Naive thymus-derived CD4-positive, alpha-beta T cell (primary cell): ENCODE measurements around the gene SPAG5. TPM values are rescaled to one million over a fixed set of nuclear protein-coding genes. Genes with fewer than 3 reads are reported as not detected.
A peak's percentile ranks its signal among the peaks of the same experiment; 100 is the strongest.

ENCODE experiments used
- ATAC-seq: fragments of 150-1000 bp; cut with Tn5 transposase; 2 replicates; pipeline ENCODE4 v1.10.0; 2021; ENCODE audit warnings: mild to moderate bottlenecking, moderate library complexity
- CTCF ChIA-PET: fragments of 350-600 bp; sonication (Branson Sonifier 250); formaldehyde crosslinking; loops from one replicate; lab custom pipeline; 2021; ENCODE audit warnings: antibody characterized with exemption; lab: Charles Lee
- POLR2A ChIA-PET: fragments of 350-600 bp; sonication (Branson Sonifier 250); formaldehyde crosslinking; loops from one replicate; lab custom pipeline; 2021; ENCODE audit warnings: antibody characterized with exemption, inconsistent platforms; lab: Charles Lee
- DNase-seq, 9 donors: peaks; one replicate each; pipeline versions ENCODE4 v3.0.0 to v3.0.0-alpha.2; 2020 to 2022; ENCODE audit warnings: mixed read lengths in 1 of 9
- H3K27ac ChIP-seq: one replicate; pipeline ENCODE4 v1.7.0; 2013; ENCODE audit warnings: mild to moderate bottlenecking, low read depth, low read length, moderate library complexity
- H3K27me3 ChIP-seq, 2 donors: one replicate each; pipeline ENCODE4 v1.7.0; 2013; ENCODE audit warnings: low read length in 2 of 2, mild to moderate bottlenecking in 2 of 2, moderate library complexity in 2 of 2; ENCODE audit not compliant: control insufficient read depth in 2 of 2, insufficient read depth in 2 of 2
- H3K36me3 ChIP-seq, 3 experiments: 1 replicate in 2 of 3; 2 replicates in 1 of 3; pipeline ENCODE4 v1.7.0; 2013; ENCODE audit warnings: low read length in 3 of 3, mild to moderate bottlenecking in 3 of 3, moderate library complexity in 1 of 3; ENCODE audit not compliant: insufficient read depth in 3 of 3, control insufficient read depth in 2 of 3
- H3K4me1 ChIP-seq, 2 donors: one replicate each; pipeline ENCODE4 v1.7.0; 2013; ENCODE audit warnings: low read length in 2 of 2, mild to moderate bottlenecking in 2 of 2, moderate library complexity in 1 of 2; ENCODE audit not compliant: control insufficient read depth in 2 of 2, insufficient read depth in 2 of 2
- H3K4me3 ChIP-seq: 2 replicates; pipeline ENCODE4 v1.7.0; 2013; ENCODE audit warnings: mild to moderate bottlenecking, low read length
- H3K9me3 ChIP-seq, 3 experiments: 1 replicate in 2 of 3; 2 replicates in 1 of 3; pipeline ENCODE4 v1.7.0; 2013; ENCODE audit warnings: low read length in 3 of 3; ENCODE audit not compliant: control insufficient read depth in 2 of 3
- H3K27ac Mint-ChIP-seq, 9 donors: one replicate each; pipeline ENCODE4 v1.8.0; 2020 to 2022; ENCODE audit warnings: mixed read lengths in 9 of 9, mild to moderate bottlenecking in 8 of 9, moderate library complexity in 5 of 9, inconsistent platforms in 2 of 9
- H3K27me3 Mint-ChIP-seq, 5 donors: one replicate each; pipeline ENCODE4 v1.8.0; 2021 to 2022; ENCODE audit warnings: mixed read lengths in 5 of 5, mild to moderate bottlenecking in 1 of 5
- H3K36me3 Mint-ChIP-seq, 5 donors: one replicate each; pipeline ENCODE4 v1.8.0; 2020 to 2022; ENCODE audit warnings: mixed read lengths in 5 of 5, mild to moderate bottlenecking in 3 of 5, inconsistent platforms in 1 of 5
- H3K4me1 Mint-ChIP-seq, 7 donors: one replicate each; pipeline ENCODE4 v1.8.0; 2020 to 2022; ENCODE audit warnings: mixed read lengths in 7 of 7, mild to moderate bottlenecking in 3 of 7, inconsistent platforms in 1 of 7
- H3K4me3 Mint-ChIP-seq, 10 donors: one replicate each; pipeline ENCODE4 v1.8.0; 2020 to 2022; ENCODE audit warnings: mild to moderate bottlenecking in 10 of 10, mixed read lengths in 10 of 10, moderate library complexity in 6 of 10, inconsistent platforms in 2 of 10
- H3K9me3 Mint-ChIP-seq, 11 donors: one replicate each; pipeline ENCODE4 v1.8.0; 2020 to 2022; ENCODE audit warnings: mixed read lengths in 11 of 11, mild to moderate bottlenecking in 4 of 11, inconsistent platforms in 1 of 11, moderate library complexity in 1 of 11
- intact Hi-C, 2 donors: fragments of 100-400 bp; cut with micrococcal nuclease; formaldehyde crosslinking; loops; one replicate each; pipeline ENCODE4 v1.15.1; 2023
- polyA plus RNA-seq, 2 donors: library from polyadenylated mRNA; unstranded; fragments of 300-500 nt; fragmentation: Illumina TruSeq; gene quantifications; one replicate each; pipeline ENCODE4 v1.2.3, GENCODE V29; 2021
- total RNA-seq, 6 experiments: library from RNA in 5 of 6; stranded (reverse) in 5 of 6; gene quantifications; 1 replicate in 5 of 6; 2 replicates in 1 of 6; pipeline ENCODE4 v1.2.3 and lab custom pipeline; 2021 to 2026

Gene SPAG5
- total and polyA plus RNA-seq, 7 experiments from 2014 or later: 1.6 to 95.3 (median 11.8) TPM

GRCh38 chr17:28569446-28569845, 29.4 kb downstream of the SPAG5 start:
- Histone ChIP-seq H3K9me3 (no peaks in the 10 kb centered on the region), H3K4me3 (no peak overlapping the region), H3K27ac (peak overlapping the region; percentile 90), H3K27me3 (no peaks in the 10 kb centered on the region), H3K4me1 (peaks cover 18 to 21% of the 10 kb centered on the region in 2 donors), H3K36me3 (peaks cover 0 to 23% (median 0%) of the 10 kb centered on the region in 3 experiments)
- Mint-ChIP-seq H3K36me3 (peaks cover 0 to 29% (median 13%) of the 10 kb centered on the region in 5 donors), H3K27me3 (no peaks in the 10 kb centered on the region), H3K9me3 (no peaks in the 10 kb centered on the region), H3K4me1 (peaks cover 46 to 70% (median 60%) of the 10 kb centered on the region in 7 donors), H3K4me3 (peak overlapping the region; percentile 54 to 99 (median 95)), H3K27ac (peak overlapping the region in 7 of 9 donors; percentile 52 to 94 (median 87))
- intact Hi-C loops: no loop called here
- DNase-seq (no peak), ATAC-seq (no peak)
- ChIA-PET CTCF (no interaction called here), POLR2A (interaction anchor here (7.0 to 12.2 kb wide), 2 partner anchors 19 to 27 kb away, joined by 102 to 172 read pairs; partner anchors contain the start of genes SPAG5 and UNC119)

- Mint-ChIP-seq H3K4me1 (peaks cover 40 to 60% (median 47%) of the 10 kb centered on the region in 7 donors), H3K36me3 (peaks cover 0 to 22% (median 19%) of the 10 kb centered on the region in 5 donors), H3K27ac (peak overlapping the region; percentile 7 to 69 (median 33)), H3K27me3 (no peaks in the 10 kb centered on the region), H3K9me3 (no peaks in the 10 kb centered on the region), H3K4me3 (peak overlapping the region in 7 of 10 donors; percentile 4 to 66 (median 37))
- H3K36me3 ChIP-seq: peaks cover 3 to 34% (median 4%) of the 10 kb centered on the region in 3 experiments
- H3K9me3 ChIP-seq: no peaks in the 10 kb centered on the region
- POLR2A ChIA-PET: interaction anchor here (1.2 to 7.0 kb wide), 2 partner anchors 17 to 32 kb away, joined by 3 to 102 read pairs; partner anchors contain the start of gene UNC119
- intact Hi-C loops: no loop called here
- ATAC-seq (no peak), DNase-seq (no peak)
- H3K27me3 ChIP-seq: no peaks in the 10 kb centered on the region
- CTCF ChIA-PET: no interaction called here
- H3K4me3 ChIP-seq: no peak overlapping the region
- peaks cover 16 to 21% of the 10 kb centered on the region in 2 donors for H3K4me1 ChIP-seq
- no peak overlapping the region for H3K27ac ChIP-seq
These were observed 31.2 kb downstream of the SPAG5 start for GRCh38 chr17:28567604-28568003.

- peaks cover 8 to 60% (median 8%) of the 10 kb centered on the region in 3 experiments for H3K36me3 ChIP-seq
- H3K4me3 ChIP-seq: no peak overlapping the region
- H3K27me3 ChIP-seq: no peaks in the 10 kb centered on the region
- H3K9me3 ChIP-seq: no peaks in the 10 kb centered on the region
- POLR2A ChIA-PET: interaction anchor here (3.4 kb wide), 1 partner anchor 9 kb away, joined by 17 read pairs; the partner anchor contains the start of gene PIGS
- ATAC-seq (no peak), DNase-seq (no peak)
- intact Hi-C loops: no loop called here
- Mint-ChIP-seq H3K27ac (no peak overlapping the region), H3K4me1 (peaks cover 13 to 29% (median 24%) of the 10 kb centered on the region in 7 donors), H3K9me3 (no peaks in the 10 kb centered on the region), H3K27me3 (no peaks in the 10 kb centered on the region), H3K4me3 (no peak overlapping the region), H3K36me3 (peaks cover 5 to 38% (median 28%) of the 10 kb centered on the region in 5 donors)
- no peak overlapping the region for H3K27ac ChIP-seq
- CTCF ChIA-PET: no interaction called here
- no peaks in the 10 kb centered on the region for H3K4me1 ChIP-seq
These were observed 35.4 kb downstream of the SPAG5 start for GRCh38 chr17:28563475-28563874.

GRCh38 chr17:28555022-28555421, 43.8 kb downstream of the SPAG5 start:
- CTCF ChIA-PET: no interaction called here
- no peak overlapping the region for H3K27ac ChIP-seq
- no peak overlapping the region for H3K4me3 ChIP-seq
- Mint-ChIP-seq H3K9me3 (no peaks in the 10 kb centered on the region), H3K4me1 (peaks cover 16 to 38% (median 28%) of the 10 kb centered on the region in 7 donors), H3K4me3 (no peak overlapping the region), H3K36me3 (peaks cover 22 to 46% (median 35%) of the 10 kb centered on the region in 5 donors), H3K27me3 (no peaks in the 10 kb centered on the region), H3K27ac (peak overlapping the region in 1 of 9 donors; percentile 37)
- no peaks in the 10 kb centered on the region for H3K27me3 ChIP-seq
- H3K4me1 ChIP-seq: peaks cover 16 to 20% of the 10 kb centered on the region in 2 donors
- no peaks in the 10 kb centered on the region for H3K9me3 ChIP-seq
- peaks cover 17 to 68% (median 23%) of the 10 kb centered on the region in 3 experiments for H3K36me3 ChIP-seq
- DNase-seq: no peak
- POLR2A ChIA-PET: interaction anchor here (10.1 kb wide), 1 partner anchor 15 kb away, joined by 102 read pairs; the partner anchor contains the start of gene PIGS
- intact Hi-C loops: no loop called here
- no peak for ATAC-seq

- Mint-ChIP-seq H3K36me3 (peaks cover 18 to 42% (median 33%) of the 10 kb centered on the region in 5 donors), H3K4me1 (peaks cover 21 to 42% (median 32%) of the 10 kb centered on the region in 7 donors), H3K9me3 (no peaks in the 10 kb centered on the region), H3K27ac (peak overlapping the region in 5 of 9 donors; percentile 12 to 70 (median 68)), H3K4me3 (no peak overlapping the region), H3K27me3 (no peaks in the 10 kb centered on the region)
- Histone ChIP-seq H3K4me1 (peaks cover 21 to 25% of the 10 kb centered on the region in 2 donors), H3K4me3 (no peak overlapping the region), H3K9me3 (no peaks in the 10 kb centered on the region), H3K27me3 (no peaks in the 10 kb centered on the region), H3K27ac (no peak overlapping the region), H3K36me3 (peaks cover 17 to 63% (median 23%) of the 10 kb centered on the region in 3 experiments)
- ATAC-seq (no peak), DNase-seq (no peak)
- POLR2A ChIA-PET: interaction anchor here (10.1 kb wide), 1 partner anchor 16 kb away, joined by 102 read pairs; the partner anchor contains the start of gene PIGS
- CTCF ChIA-PET: no interaction called here
- intact Hi-C loops: loop anchor here in 1 of 2 donors (5.0 kb wide), 2 partner anchors 182 to 512 kb away; partner anchors contain the start of genes NLK, SARM1 and VTN
These were observed 44.3 kb downstream of the SPAG5 start for GRCh38 chr17:28554565-28554964.

- no peaks in the 10 kb centered on the region for H3K27me3 ChIP-seq
- ChIA-PET CTCF (interaction anchor here (0.8 to 1.5 kb wide), 3 partner anchors 13 to 54 kb away, joined by 3 read pairs; partner anchors contain the start of gene PIGS), POLR2A (interaction anchor here (0.7 to 10.1 kb wide), 4 partner anchors 17 to 48 kb away, joined by 3 to 102 read pairs (median 4); partner anchors contain the start of genes ALDOC and PIGS)
- Mint-ChIP-seq H3K4me1 (peaks cover 36 to 56% (median 47%) of the 10 kb centered on the region in 7 donors), H3K27me3 (no peaks in the 10 kb centered on the region), H3K36me3 (peaks cover 13 to 39% (median 27%) of the 10 kb centered on the region in 5 donors), H3K4me3 (peak overlapping the region; percentile 85 to 100 (median 91)), H3K27ac (peak overlapping the region; percentile 43 to 95 (median 85)), H3K9me3 (no peaks in the 10 kb centered on the region)
- peak overlapping the region; percentile 54 for H3K4me3 ChIP-seq
- no peak for DNase-seq
- ATAC-seq: no peak
- intact Hi-C loops: loop anchor here (1.0 to 5.0 kb wide), 7 partner anchors 13 to 511 kb away; partner anchors contain the start of genes PIGS (in 2 of the 2), SPAG5 (in 2 of the 2), ALDOC (in 1 of the 2) and NLK (in 1 of the 2)
- peak overlapping the region; percentile 89 for H3K27ac ChIP-seq
- H3K4me1 ChIP-seq: peaks cover 35 to 40% of the 10 kb centered on the region in 2 donors
- no peaks in the 10 kb centered on the region for H3K9me3 ChIP-seq
- peaks cover 17 to 48% (median 23%) of the 10 kb centered on the region in 3 experiments for H3K36me3 ChIP-seq
These were observed 45.8 kb downstream of the SPAG5 start for GRCh38 chr17:28553000-28553505.
